Mononuclear cell (primary cell): ENCODE measurements around the gene GRIK4. TPM values are rescaled to one million over a fixed set of nuclear protein-coding genes. Genes with fewer than 3 reads are reported as not detected.

Experiments used
- H3K27me3 ChIP-seq: 2 replicates; pipeline ENCODE4 v1.6.0; 2011; ENCODE audit warnings: low read length, control low read depth; ENCODE audit not compliant: insufficient read depth
- H3K4me1 ChIP-seq: 2 replicates; pipeline ENCODE4 v1.5.1; 2011; ENCODE audit warnings: mild to moderate bottlenecking, low read length, control low read depth; ENCODE audit not compliant: insufficient read depth
- H3K4me3 ChIP-seq: 2 replicates; pipeline ENCODE4 v1.5.1; 2011; ENCODE audit warnings: mild to moderate bottlenecking, low read length, moderate library complexity
- H3K9me3 ChIP-seq: 2 replicates; pipeline ENCODE4 v1.5.1; 2011; ENCODE audit warnings: low read depth, mild to moderate bottlenecking, control low read depth, low read length
- total RNA-seq: library from RNA; depleted of rRNA; stranded (reverse); fragments of >200 nt; gene quantifications from one replicate; pipeline ENCODE4 v1.2.3, GENCODE V29; 2012

GRIK4 gene
- total RNA-seq, 1 donor: 0.21 TPM

- no peaks in the 10 kb centered on the region for H3K4me1 ChIP-seq
- H3K27me3 ChIP-seq: peaks cover 2% of the 10 kb centered on the region
- no peak overlapping the region for H3K4me3 ChIP-seq
- no peaks in the 10 kb centered on the region for H3K9me3 ChIP-seq
Measured at GRCh38 chr11:120797143-120797542, 285.6 kb downstream of the GRIK4 start.

GRCh38 chr11:120798854-120799253 is 287.3 kb downstream of the GRIK4 start:
- Histone ChIP-seq H3K9me3 (no peaks in the 10 kb centered on the region), H3K27me3 (no peaks in the 10 kb centered on the region), H3K4me1 (no peaks in the 10 kb centered on the region), H3K4me3 (no peak overlapping the region)

- H3K27me3 ChIP-seq: no peaks in the 10 kb centered on the region
- H3K9me3 ChIP-seq: no peaks in the 10 kb centered on the region
- H3K4me1 ChIP-seq: no peaks in the 10 kb centered on the region
- H3K4me3 ChIP-seq: no peak overlapping the region
Measured at GRCh38 chr11:120800206-120800605, 288.7 kb downstream of the GRIK4 start.

- Histone ChIP-seq H3K27me3 (no peaks in the 10 kb centered on the region), H3K4me3 (no peak overlapping the region), H3K4me1 (peaks cover 9% of the 10 kb centered on the region), H3K9me3 (no peaks in the 10 kb centered on the region)
Measured at GRCh38 chr11:120801801-120802689, 290.5 kb downstream of the GRIK4 start.

- H3K27me3 ChIP-seq: no peaks in the 10 kb centered on the region
- H3K9me3 ChIP-seq: no peaks in the 10 kb centered on the region
- H3K4me3 ChIP-seq: no peak overlapping the region
- H3K4me1 ChIP-seq: peaks cover 9% of the 10 kb centered on the region
Measured at GRCh38 chr11:120805960-120806555, 294.5 kb downstream of the GRIK4 start.

GRCh38 chr11:120807414-120808150 is 296.0 kb downstream of the GRIK4 start:
- Histone ChIP-seq H3K4me1 (peaks cover 9% of the 10 kb centered on the region), H3K9me3 (no peaks in the 10 kb centered on the region), H3K27me3 (no peaks in the 10 kb centered on the region)

GRCh38 chr11:120808616-120809050 is 297.1 kb downstream of the GRIK4 start:
- no peaks in the 10 kb centered on the region for H3K27me3 ChIP-seq
- no peaks in the 10 kb centered on the region for H3K9me3 ChIP-seq
- peaks cover 9% of the 10 kb centered on the region for H3K4me1 ChIP-seq
- no peak overlapping the region for H3K4me3 ChIP-seq

More at GRCh38 chr11:120807414-120808150, 296.0 kb downstream of the GRIK4 start:
- H3K4me3 ChIP-seq: no peak overlapping the region

GRCh38 chr11:120810251-120810650 is 298.7 kb downstream of the GRIK4 start:
- Histone ChIP-seq H3K9me3 (no peaks in the 10 kb centered on the region), H3K27me3 (no peaks in the 10 kb centered on the region), H3K4me3 (no peak overlapping the region), H3K4me1 (peaks cover 9% of the 10 kb centered on the region)

GRCh38 chr11:120811199-120811598 is 299.7 kb downstream of the GRIK4 start:
- H3K9me3 ChIP-seq: no peaks in the 10 kb centered on the region
- H3K27me3 ChIP-seq: no peaks in the 10 kb centered on the region
- no peak overlapping the region for H3K4me3 ChIP-seq
- peaks cover 8% of the 10 kb centered on the region for H3K4me1 ChIP-seq

GRCh38 chr11:120811731-120812130 is 300.2 kb downstream of the GRIK4 start:
- Histone ChIP-seq H3K27me3 (no peaks in the 10 kb centered on the region), H3K9me3 (no peaks in the 10 kb centered on the region), H3K4me1 (peaks cover 2% of the 10 kb centered on the region), H3K4me3 (no peak overlapping the region)

GRCh38 chr11:120814531-120815318 is 303.2 kb downstream of the GRIK4 start:
- Histone ChIP-seq H3K4me3 (no peak overlapping the region), H3K9me3 (no peaks in the 10 kb centered on the region), H3K27me3 (no peaks in the 10 kb centered on the region), H3K4me1 (no peaks in the 10 kb centered on the region)

- Histone ChIP-seq H3K27me3 (no peaks in the 10 kb centered on the region), H3K4me3 (no peak overlapping the region), H3K9me3 (no peaks in the 10 kb centered on the region), H3K4me1 (no peaks in the 10 kb centered on the region)
Measured at GRCh38 chr11:120815319-120816100, 304.0 kb downstream of the GRIK4 start.

- no peaks in the 10 kb centered on the region for H3K27me3 ChIP-seq
- H3K9me3 ChIP-seq: no peaks in the 10 kb centered on the region
- no peaks in the 10 kb centered on the region for H3K4me1 ChIP-seq
- H3K4me3 ChIP-seq: no peak overlapping the region
Measured at GRCh38 chr11:120816176-120816575, 304.6 kb downstream of the GRIK4 start.

- no peak overlapping the region for H3K4me3 ChIP-seq
- H3K27me3 ChIP-seq: no peaks in the 10 kb centered on the region
- H3K9me3 ChIP-seq: no peaks in the 10 kb centered on the region
Measured at GRCh38 chr11:120816711-120817110, 305.2 kb downstream of the GRIK4 start.

More at GRCh38 chr11:120816711-120817110, 305.2 kb downstream of the GRIK4 start:
- no peaks in the 10 kb centered on the region for H3K4me1 ChIP-seq
